ENCODE results near the gene MAOA.

The MAOA gene

GRCh38 chrX:43735957-43736356 lies 79.9 kb downstream of the MAOA start:
- no peak overlapping the region for H3K4me3 ChIP-seq (ENCODE audit: low read depth, low read length)
- H3K36me3 ChIP-seq: no peaks in the 10 kb centered on the region
- TF ChIP-seq CTCF (IDR thresholded peaks at IDR 0.05; ENCODE audit: low read depth, low read length): no peak
- no peak overlapping the region for H3K27ac ChIP-seq
- H3K27me3 ChIP-seq (ENCODE audit: insufficient read depth, low read depth, severe bottlenecking): no peaks in the 10 kb centered on the region
- no peak for DNase-seq
- no peaks in the 10 kb centered on the region for H3K9me3 ChIP-seq (ENCODE audit: severe bottlenecking)

- DNase-seq: no peak
- no peak overlapping the region for H3K4me3 ChIP-seq (ENCODE audit: low read depth, low read length)
- H3K27ac ChIP-seq: no peak overlapping the region
- H3K9me3 ChIP-seq (ENCODE audit: severe bottlenecking): no peaks in the 10 kb centered on the region
- H3K27me3 ChIP-seq (ENCODE audit: insufficient read depth, low read depth, severe bottlenecking): peaks cover 5% of the 10 kb centered on the region
- TF ChIP-seq CTCF (IDR thresholded peaks at IDR 0.05; ENCODE audit: low read depth, low read length): no peak
- no peaks in the 10 kb centered on the region for H3K36me3 ChIP-seq
Measured at GRCh38 chrX:43741843-43742573, 85.9 kb downstream of the MAOA start.

GRCh38 chrX:43743100-43743822 lies 87.2 kb downstream of the MAOA start:
- Histone ChIP-seq H3K9me3 (ENCODE audit: severe bottlenecking) (no peaks in the 10 kb centered on the region), H3K4me3 (ENCODE audit: low read depth, low read length) (no peak overlapping the region), H3K27me3 (ENCODE audit: insufficient read depth, low read depth, severe bottlenecking) (peaks cover 5% of the 10 kb centered on the region), H3K27ac (no peak overlapping the region), H3K36me3 (no peaks in the 10 kb centered on the region)
- DNase-seq: no peak
- TF ChIP-seq CTCF (IDR thresholded peaks at IDR 0.05; ENCODE audit: low read depth, low read length): no peak

GRCh38 chrX:43744284-43744683 lies 88.2 kb downstream of the MAOA start:
- Histone ChIP-seq H3K36me3 (no peaks in the 10 kb centered on the region), H3K27me3 (ENCODE audit: insufficient read depth, low read depth, severe bottlenecking) (peaks cover 5% of the 10 kb centered on the region), H3K27ac (no peak overlapping the region), H3K4me3 (ENCODE audit: low read depth, low read length) (no peak overlapping the region), H3K9me3 (ENCODE audit: severe bottlenecking) (no peaks in the 10 kb centered on the region)
- TF ChIP-seq CTCF (IDR thresholded peaks at IDR 0.05; ENCODE audit: low read depth, low read length): no peak
- no peak for DNase-seq

GRCh38 chrX:43745938-43746721 lies 90.0 kb downstream of the MAOA start:
- no peak for TF ChIP-seq CTCF (IDR thresholded peaks at IDR 0.05; ENCODE audit: low read depth, low read length)
- Histone ChIP-seq H3K4me3 (ENCODE audit: low read depth, low read length) (no peak overlapping the region), H3K27me3 (ENCODE audit: insufficient read depth, low read depth, severe bottlenecking) (peaks cover 5% of the 10 kb centered on the region), H3K9me3 (ENCODE audit: severe bottlenecking) (no peaks in the 10 kb centered on the region), H3K27ac (no peak overlapping the region), H3K36me3 (no peaks in the 10 kb centered on the region)
- no peak for DNase-seq
